HL-60 (cell line): ENCODE measurements around the gene WDR13.

ENCODE experiments used
- DNase-seq, 2 experiments: peaks; one replicate each; pipeline ENCODE4 v3.0.0-alpha.2; 2010 to 2020; ENCODE audit warnings: low read depth in 1 of 2, low spot score in 1 of 2
- H3K27ac ChIP-seq: fragments of 250-450 bp; sonication (Bioruptor Pico); replicated peaks from 2 replicates; pipeline ENCODE4 v1.5.1; 2020; ENCODE audit warnings: mild to moderate bottlenecking, moderate library complexity
- H3K27me3 ChIP-seq: fragments of 250-450 bp; sonication (Bioruptor Pico); 2 replicates; pipeline ENCODE4 v1.5.1; 2021; ENCODE audit warnings: mild to moderate bottlenecking, moderate library complexity; ENCODE audit not compliant: insufficient read depth, poor library complexity, severe bottlenecking
- H3K4me3 ChIP-seq: replicated peaks from 2 replicates; pipeline ENCODE4 v1.5.1; 2011; ENCODE audit warnings: mild to moderate bottlenecking, control low read depth, low read length; ENCODE audit not compliant: insufficient read depth
- GABPA ChIP-seq: IDR thresholded peaks from 2 replicates; pipeline ENCODE4 v1.6.1; 2012; ENCODE audit warnings: low read depth
- POLR2AphosphoS5 ChIP-seq: IDR thresholded peaks from 2 replicates; pipeline ENCODE4 v1.6.1; 2012; ENCODE audit warnings: low read depth
- REST ChIP-seq: IDR thresholded peaks from 2 replicates; pipeline ENCODE4 v1.6.1; 2012; ENCODE audit warnings: low read depth; ENCODE audit not compliant: insufficient replicate concordance
- SPI1 ChIP-seq: IDR thresholded peaks from 2 replicates; pipeline ENCODE4 v1.6.1; 2012; ENCODE audit warnings: low read depth, mild to moderate bottlenecking, borderline replicate concordance
- TF ChIP-seq, protein P1 (sequence below): IDR thresholded peaks from one replicate; pipeline ENCODE4 v1.5.1; 2011; ENCODE audit warnings: low read length, control low read depth, inconsistent platforms; ENCODE audit not compliant: insufficient read depth

Gene WDR13

DNA sequence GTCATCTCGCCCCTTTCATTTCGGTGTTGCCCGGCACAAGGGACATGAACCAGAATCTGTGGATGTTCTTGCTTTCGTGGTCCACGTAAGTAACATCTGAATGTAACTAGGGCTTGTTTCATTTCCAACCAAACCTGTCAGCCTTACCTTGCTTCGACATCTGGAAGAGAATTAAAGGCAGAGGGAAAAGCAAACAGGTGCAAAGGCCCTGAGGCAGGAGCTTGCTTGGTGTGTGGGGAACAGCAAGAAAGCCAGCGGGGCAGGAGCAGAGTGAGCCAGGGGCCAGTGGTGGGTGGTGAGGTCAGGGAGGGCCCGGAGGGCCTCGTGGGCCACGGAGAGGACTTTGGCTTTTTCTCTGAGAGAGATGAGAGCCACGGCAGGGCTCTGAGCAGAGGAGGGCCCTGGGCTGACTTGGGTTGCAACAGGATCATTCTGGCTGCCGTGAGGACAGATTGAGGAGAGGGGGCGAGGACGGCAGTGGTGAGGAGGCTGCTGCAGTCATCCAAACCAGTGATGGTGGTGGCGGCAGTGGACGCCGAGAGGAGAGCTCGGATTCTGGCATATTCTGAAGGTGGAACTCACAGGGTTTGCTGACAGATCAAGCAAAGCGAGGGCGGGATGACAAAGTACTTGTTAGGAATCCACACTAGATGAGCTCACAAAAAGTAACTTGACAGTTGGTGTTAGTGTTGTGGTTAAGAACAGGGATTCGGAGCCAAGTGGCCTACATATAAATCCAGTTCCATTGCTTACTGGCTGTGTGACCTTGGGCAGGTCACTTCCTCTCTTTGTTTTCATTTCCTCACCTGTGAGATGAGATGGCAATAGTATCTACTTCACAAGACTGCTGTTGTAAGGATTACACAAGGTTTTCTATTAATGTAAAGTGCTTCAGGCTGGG lies 6.8 kb upstream of the WDR13 start:
- H3K27ac ChIP-seq: no peak overlapping the region
- DNase-seq: no peak
- no peaks in the 10 kb centered on the region for H3K27me3 ChIP-seq
- no peak overlapping the region for H3K4me3 ChIP-seq
- TF ChIP-seq SPI1 (peak; percentile 15; the same call in 1 of the 2 replicates), GABPA (no peak)

- Histone ChIP-seq H3K27me3 (no peaks in the 10 kb centered on the region), H3K4me3 (no peak overlapping the region), H3K27ac (peak overlapping the region; percentile 4; the same call in 1 of the 2 replicates)
- peak in 1 of 2 experiments; percentile 13 for DNase-seq
- TF ChIP-seq, protein P1, sequence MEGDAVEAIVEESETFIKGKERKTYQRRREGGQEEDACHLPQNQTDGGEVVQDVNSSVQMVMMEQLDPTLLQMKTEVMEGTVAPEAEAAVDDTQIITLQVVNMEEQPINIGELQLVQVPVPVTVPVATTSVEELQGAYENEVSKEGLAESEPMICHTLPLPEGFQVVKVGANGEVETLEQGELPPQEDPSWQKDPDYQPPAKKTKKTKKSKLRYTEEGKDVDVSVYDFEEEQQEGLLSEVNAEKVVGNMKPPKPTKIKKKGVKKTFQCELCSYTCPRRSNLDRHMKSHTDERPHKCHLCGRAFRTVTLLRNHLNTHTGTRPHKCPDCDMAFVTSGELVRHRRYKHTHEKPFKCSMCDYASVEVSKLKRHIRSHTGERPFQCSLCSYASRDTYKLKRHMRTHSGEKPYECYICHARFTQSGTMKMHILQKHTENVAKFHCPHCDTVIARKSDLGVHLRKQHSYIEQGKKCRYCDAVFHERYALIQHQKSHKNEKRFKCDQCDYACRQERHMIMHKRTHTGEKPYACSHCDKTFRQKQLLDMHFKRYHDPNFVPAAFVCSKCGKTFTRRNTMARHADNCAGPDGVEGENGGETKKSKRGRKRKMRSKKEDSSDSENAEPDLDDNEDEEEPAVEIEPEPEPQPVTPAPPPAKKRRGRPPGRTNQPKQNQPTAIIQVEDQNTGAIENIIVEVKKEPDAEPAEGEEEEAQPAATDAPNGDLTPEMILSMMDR: no peak
- TF ChIP-seq POLR2AphosphoS5: no peak
- TF ChIP-seq GABPA: no peak
- no peak for TF ChIP-seq SPI1
Observed at GRCh38 chrX:48591255-48591791, 6.0 kb upstream of the WDR13 start.

DNA sequence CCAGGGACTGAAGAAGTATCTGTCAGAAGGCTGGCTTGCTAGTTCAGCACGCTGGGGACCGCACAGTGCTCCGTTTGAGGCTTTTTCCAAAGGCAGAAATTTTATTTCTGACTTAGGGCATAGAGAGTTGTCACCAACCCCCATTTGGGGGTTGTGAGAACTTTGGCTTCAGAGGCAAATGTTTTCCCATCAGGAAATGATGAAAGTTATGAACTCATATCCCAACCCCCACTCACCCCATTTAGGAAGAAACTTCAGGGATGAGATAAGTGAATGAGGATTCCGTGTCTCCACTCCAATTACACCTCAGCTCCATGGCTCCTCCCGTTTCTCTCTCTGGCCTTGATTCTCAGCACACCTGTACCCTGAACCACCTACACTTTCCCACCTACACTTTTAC lies 4.3 kb upstream of the WDR13 start:
- H3K27ac ChIP-seq: no peak overlapping the region
- DNase-seq: no peak

GRCh38 chrX:48595929-48596328 lies 1.4 kb upstream of the WDR13 start:
- Histone ChIP-seq H3K27me3 (no peaks in the 10 kb centered on the region), H3K27ac (no peak overlapping the region), H3K4me3 (no peak overlapping the region)
- TF ChIP-seq, protein P1: no peak
- TF ChIP-seq REST (no peak), GABPA (no peak), SPI1 (no peak), POLR2AphosphoS5 (no peak)
- DNase-seq: no peak

More for the DNA sequence above, 4.3 kb upstream of the WDR13 start:
- Histone ChIP-seq H3K27me3 (no peaks in the 10 kb centered on the region), H3K4me3 (no peak overlapping the region)
- TF ChIP-seq GABPA (no peak), REST (no peak), POLR2AphosphoS5 (no peak), SPI1 (no peak)
- TF ChIP-seq, protein P1: no peak
